ENCODE results near the gene MPV17L.
A peak's percentile ranks its signal among the peaks of the same experiment; 100 is the strongest.
"Not testable (repeated sequence)": the region's sequence is repeated elsewhere in the genome, so short reads cannot be mapped to it uniquely, and the experiment has no call there.

MPV17L gene

DNA sequence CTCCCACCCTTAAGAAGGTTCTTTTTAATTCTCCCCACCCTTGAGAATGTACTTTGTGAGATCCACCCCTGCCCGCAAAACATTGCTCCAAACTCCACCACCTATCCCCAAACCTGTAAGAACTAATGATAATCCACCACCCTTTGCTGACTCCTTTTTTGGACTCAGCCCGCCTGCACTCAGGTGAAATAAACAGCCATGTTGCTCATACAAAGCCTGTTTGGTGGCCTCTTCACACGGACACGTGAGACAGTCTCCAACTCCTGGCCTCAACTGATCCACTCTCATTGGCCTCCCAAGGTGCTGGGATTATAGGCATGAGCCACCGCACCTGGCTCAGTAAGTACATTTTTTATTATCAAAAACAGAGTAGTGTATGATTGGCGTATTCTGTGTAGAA is 13.9 kb downstream of the MPV17L start:
- not testable (repeated sequence) for DNase-seq (ENCODE audit: low read depth)

DNA sequence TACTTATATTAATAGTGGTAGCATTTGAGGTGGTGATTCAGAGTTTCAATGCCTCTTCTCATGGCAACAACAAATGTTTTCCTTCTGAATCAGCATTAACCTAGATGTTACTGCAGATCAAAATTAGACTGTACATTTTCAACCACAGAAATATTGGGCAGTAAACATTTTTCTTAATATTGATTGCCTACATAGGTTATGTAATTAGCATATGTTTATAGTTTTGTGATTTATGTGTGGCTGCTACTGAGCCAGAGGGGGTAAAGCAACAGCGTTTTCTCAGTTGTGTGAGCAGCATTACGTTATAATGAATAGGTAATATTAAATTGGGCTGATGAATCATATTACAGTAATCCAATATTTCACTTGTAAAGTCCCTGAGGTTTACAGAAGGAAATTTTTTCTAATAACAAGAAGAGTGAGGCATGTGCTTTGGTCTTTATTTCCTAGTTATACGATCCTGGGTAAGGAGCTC is 20.0 kb downstream of the MPV17L start:
- no peak for DNase-seq (ENCODE audit: low read depth)

DNA sequence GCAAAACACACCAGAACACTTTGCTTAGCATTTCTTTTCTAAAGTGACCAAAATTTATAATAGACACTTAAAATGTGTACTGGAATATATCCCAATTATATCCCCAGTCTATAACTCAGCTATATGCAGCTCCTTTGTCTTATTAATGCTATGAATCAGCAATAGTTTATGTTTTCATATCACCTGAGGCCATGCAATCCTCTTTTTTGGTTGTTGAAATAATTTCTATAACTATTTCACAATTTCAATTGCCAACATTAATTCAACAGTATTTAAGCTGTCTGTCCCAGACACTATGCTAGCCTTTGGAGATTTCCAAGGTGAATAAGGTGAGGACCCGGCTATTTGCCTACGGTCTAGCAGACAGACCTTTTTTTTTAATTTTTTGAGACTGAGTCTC is 21.6 kb downstream of the MPV17L start:
- no peak for DNase-seq (ENCODE audit: low read depth)

DNA sequence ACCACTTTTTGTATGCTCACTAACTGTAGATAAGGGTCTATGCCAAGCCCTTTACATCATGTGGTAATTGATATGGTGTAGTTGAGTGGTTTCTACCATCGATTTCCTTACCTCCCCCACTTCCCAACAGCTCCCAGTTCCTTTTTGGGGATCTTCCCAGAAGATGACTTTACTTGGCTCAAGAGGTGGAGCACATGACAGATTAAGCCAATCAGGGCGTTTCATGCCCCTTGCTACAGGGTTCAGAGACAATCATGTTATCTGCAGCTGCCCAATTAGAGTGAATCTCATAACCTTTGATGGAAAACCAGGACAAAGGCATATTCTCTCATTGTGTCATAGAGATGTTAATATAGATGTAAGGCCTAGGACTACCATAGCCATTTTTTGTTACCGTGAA is 22.7 kb downstream of the MPV17L start:
- DNase-seq (ENCODE audit: low read depth), result no peak

DNA sequence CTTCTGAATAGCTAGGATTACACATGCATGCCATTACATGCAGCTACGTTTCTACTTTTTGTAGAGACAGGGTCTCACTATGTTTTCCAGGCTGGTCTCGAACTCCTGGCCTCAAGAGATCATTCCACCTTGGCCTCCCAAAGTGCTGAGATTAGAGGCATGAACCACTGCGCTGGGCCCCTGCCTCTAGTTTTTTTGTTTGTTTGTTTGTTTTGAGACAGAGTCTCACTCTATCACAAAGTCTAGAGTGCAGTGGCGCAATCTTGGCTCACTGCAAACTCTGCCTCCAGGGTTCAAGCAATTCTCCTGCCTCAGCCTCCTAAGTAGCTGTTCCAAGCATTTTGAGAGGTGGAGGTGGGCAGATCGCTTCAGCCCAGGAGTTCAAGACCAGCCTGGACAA is 26.1 kb downstream of the MPV17L start:
- not testable (repeated sequence) for DNase-seq (ENCODE audit: low read depth)

DNA sequence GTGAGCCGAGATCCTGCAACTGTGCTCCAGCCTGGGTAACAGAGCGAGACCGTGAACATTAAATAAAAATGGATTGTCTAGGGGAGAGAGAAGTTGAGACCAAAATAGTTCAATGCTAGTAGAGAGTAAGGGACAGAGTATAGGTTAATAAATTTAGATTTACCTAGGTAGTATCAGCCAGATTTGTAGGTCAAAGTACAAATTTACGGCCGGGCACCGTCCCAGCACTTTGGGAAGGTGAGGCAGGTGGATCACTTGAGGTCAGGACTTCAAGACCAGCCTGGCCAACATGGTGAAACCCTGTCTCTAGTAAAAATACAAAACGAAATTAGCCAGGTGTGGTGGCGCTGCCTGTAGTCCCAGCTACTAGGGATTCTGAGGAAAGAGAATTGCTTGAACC is 26.7 kb downstream of the MPV17L start:
- no peak for DNase-seq (ENCODE audit: low read depth)

DNA sequence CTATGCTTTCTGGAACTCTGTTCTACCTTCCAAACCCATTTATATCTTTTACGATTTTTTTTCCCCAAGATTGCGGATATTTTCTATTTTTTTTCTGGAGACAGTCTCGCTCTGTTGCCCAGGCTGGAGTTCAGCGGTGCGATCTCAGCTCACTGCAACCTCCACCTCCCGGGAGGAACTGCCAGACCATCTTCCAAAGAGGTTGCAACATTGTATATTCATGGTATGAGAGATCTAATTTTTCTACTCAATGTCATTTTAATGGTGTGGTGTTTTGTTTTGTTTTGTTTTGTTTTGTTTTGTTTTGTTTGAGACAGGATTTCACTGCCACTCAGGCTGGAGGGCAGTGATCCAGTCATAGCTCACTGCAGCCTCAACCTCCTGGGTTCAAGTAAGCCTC is 30.3 kb downstream of the MPV17L start:
- DNase-seq (ENCODE audit: low read depth), result no peak

DNA sequence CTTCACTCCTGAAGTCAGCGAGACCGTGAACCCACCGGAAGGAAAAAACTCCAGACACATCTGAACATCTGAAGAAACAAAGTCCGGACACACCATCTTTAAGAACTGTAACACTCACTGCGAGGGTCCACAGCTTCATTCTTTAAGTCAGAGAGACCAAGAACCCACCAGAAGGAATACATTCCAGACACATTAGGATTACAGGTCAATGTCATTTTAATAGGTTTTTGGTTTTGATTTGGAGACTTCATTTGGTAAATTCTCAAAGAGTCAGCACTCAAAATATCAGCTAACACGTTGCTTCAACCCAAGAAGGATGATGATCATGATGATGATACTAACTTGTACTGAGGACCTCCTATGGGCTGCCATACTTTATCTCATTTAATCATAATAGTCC is 31.2 kb downstream of the MPV17L start:
- DNase-seq (ENCODE audit: low read depth), result no peak

DNA sequence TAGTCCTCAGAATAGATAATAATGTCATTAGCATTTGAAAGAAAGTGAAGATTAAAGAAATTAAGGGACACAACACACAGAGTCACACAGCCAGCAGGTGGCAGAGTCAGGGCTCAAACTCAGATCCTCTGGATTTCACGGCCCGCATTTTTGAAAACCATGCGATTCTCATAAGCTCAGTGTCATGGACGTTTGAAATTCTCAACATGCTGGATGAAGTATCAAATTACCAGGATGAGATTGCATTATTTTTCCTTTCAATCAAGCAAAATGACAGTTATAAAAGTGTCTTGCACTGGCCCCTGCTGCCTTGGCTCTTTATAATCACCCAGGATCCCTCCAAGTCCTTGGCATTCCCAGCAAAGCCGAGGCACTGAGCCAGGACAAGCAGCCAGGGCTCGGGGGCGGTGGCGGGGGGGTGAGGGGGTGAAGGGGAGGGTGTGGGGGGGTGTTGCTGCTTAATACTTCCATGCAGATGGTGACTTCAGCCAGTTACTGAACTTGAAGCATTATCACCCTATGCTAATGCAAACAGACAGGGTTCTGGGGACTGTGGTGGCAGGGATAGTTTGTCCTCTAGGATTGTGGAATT is 32.2 kb downstream of the MPV17L start:
- DNase-seq (ENCODE audit: low read depth), result peak; percentile 34

DNA sequence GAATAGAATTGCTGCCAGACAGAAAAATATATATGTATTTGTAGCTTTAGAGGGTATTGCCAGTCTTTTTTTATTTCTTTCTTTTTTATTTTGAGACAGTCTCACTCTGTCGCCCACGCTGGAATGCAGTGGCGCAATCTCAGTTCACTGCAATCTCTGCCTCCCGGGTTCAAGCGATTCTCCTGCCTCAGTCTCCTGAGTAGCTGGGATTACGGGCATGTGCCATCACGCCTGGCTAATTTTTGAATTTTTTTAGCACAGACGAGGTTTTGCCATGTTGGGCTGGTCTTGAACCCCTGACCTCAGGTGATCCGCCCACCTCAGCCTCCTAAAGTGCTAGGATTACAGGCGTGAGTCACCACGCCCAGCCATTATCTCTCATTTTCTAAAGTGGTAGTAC is 35.3 kb downstream of the MPV17L start:
- DNase-seq (ENCODE audit: low read depth), result not testable (repeated sequence)

DNA sequence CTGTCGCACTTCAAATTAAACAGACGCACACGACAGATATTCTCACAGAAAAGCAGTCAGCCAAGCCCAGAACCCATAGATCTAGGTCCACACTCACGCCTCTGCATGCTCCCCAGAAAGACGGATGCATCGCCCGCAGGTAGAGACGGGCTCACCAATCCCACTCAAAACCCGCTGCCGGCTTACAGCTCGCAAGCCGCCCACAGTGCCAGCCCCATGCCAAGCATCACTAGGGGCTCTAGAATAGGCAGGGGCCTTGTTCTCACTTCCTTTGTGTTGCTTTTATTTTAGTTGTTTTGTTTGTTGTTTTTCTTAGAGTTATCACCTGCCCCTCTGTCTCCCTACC is 38.5 kb downstream of the MPV17L start:
- DNase-seq (ENCODE audit: low read depth), result no peak

DNA sequence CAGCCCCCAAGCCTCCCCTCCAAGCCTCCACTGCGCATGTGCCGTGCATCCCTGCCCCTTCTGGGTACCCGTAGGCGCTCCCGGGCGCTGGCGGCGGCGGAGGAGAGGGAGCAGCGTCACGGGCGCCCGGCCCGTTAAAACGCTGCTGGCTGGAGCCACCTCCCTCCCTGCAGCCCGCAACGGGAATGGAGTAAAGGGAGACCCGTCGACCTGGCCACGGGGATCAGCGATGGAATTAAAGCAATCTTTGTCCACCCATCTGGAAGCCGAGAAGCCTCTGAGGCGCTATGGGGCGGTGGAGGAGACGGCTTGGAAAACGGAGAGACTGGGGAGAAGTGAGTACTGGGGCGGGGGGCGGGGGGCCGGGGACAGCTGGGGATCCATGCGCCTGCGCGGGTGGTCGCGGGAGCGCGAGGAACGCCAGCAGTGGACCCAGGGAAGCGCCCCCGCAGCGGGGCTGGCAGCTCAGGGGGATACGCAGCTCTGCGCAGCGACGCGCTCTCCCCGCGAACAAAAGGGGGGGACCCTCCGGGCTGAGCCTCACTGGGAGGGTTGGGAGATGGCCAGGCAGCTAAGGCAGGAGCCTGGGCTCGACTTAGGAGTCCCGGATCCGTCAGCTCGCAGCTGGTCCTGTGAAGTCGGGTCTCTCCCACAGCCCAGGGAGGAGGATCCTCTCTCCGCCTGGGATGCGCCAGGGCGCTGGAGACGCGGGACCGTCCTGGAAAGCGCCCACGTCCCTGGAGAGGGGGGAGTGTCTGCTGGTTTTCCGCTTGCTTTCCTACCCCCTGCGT is 39.1 kb downstream of the MPV17L start, which contains the start of gene BMERB1:
Gene BMERB1, plus strand, starts transcription at position 164 of the 791 bp plus-strand sequence. Its CDS starts 66 bp downstream, at position 230.
- DNase-seq (ENCODE audit: low read depth), result peak; percentile 8

DNA sequence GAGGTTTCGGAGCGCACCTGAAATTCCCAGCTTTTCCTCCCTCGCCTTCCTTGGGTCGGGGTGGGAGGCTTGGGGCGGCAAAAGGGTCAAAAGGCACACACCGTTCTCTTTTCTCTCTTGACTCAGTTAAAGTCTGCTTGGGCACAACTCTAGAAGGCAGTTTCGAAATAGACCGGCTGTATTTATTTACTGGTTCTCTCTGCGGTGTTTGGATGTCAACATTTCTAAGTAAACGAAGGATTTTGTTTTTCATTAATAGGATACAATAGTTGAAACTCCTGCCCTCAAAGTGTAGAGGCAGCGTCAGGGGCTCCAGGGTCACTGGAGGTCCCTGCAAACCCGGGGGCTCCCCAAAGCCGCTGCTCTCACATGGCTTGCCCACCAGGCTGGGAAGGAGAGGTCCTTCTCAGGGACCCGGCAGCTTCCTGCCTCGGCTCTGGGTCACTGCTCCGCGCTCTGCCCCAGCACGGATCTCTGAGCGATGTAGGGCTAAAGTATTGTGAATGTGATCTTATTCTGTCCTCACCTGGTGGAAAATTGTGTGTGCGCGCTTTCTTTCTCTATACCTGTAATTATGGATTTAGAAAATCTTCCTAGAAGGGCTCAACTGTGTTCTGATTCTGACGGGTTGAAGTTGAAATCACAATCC is 39.8 kb downstream of the MPV17L start:
- no peak for DNase-seq (ENCODE audit: low read depth)

DNA sequence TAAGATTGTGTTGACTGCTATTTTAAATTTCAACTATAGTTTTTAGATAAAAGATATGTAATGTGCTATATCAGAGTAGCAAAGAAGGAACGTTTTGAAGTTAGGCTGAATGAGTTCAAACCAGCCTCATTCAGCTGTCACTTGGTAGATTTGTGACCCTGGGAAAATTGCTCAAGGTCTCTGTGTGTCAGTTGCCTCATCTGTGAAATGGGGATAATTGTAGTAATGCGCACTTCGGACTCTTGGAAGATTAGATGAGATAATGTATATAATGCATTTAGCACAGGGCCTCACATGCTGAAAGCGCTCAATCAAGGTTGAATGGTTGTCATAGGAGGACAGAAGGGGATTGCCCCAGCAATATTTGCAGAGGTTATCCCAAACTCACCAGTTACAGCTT is 43.5 kb downstream of the MPV17L start:
- DNase-seq (ENCODE audit: low read depth), result no peak

DNA sequence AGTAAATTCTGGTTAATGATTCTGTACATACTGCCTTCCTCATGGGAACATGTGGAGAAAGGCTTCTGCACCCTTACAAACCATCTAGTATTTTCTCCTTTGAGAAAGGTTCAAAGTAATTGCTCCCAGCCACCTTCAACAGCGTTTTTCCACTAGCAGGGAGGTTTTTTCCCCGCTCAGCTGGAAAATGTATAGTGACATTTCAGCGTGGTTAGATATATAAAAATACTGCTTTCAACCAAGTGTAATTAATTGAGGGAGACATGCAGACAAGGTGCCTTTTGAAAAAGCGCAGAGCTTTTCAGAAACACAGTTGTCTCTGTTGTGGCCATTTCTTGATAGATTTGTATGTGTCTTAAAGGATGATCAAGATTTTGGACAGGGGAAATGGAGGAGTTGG is 44.0 kb downstream of the MPV17L start:
- no peak for DNase-seq (ENCODE audit: low read depth)

DNA sequence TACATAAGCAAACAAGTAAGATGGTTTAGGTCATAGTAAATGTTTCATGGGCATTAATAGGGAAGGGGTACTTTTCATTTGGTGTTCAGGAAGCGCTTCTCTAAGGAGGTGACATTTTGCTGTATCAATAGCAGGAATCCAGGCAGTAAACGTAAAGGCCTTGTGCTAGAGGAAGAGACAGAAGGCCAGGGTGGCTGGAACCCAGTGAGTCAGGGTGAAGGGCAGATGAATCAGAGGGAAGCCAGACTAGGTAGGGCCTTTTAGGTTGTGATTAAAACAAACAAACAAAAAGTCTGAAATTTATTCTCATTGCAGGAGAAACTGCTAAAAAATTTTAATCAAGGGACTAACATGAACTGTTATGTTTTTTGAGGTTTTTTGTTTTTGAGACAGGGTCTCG is 45.3 kb downstream of the MPV17L start:
- DNase-seq (ENCODE audit: low read depth), result no peak

DNA sequence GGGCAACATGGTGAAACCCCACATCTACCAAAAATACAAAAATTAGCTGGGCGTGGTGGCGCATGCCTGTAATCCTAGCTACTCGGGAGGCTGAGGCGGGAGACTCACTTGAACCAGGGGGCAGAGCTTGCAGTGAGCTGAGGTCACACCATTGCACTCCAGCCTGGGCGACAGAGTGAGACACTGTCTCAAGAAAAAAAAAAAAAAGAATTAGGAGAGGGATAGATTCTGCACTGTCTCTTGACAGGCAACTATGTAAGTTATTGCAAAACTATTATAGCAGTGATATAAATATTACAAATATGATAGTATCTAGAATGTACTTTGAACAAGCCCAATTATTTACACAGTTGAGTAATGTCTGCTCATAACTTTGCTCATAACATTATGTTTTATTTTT is 46.6 kb downstream of the MPV17L start:
- DNase-seq (ENCODE audit: low read depth), result not testable (repeated sequence)

DNA sequence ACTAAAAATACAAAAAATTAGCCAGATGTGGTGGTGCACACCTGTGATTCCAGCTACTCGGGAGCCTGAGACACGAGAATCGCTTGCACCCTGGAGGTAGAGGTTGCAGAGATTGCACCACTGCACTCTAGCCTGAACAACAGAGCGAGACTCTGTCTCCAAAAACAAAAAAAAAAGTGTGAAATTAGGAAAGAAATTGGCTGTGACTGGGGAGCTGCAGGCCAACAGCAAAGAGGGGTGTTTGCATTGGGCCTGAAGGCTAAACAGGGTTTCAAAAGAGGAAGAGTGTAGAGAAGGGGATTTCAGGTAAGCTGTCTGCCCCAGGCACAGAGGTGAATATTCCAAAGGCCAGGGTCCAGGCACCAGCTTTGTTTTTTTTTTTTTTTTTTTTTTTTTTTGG is 48.2 kb downstream of the MPV17L start:
- no peak for DNase-seq (ENCODE audit: low read depth)

DNA sequence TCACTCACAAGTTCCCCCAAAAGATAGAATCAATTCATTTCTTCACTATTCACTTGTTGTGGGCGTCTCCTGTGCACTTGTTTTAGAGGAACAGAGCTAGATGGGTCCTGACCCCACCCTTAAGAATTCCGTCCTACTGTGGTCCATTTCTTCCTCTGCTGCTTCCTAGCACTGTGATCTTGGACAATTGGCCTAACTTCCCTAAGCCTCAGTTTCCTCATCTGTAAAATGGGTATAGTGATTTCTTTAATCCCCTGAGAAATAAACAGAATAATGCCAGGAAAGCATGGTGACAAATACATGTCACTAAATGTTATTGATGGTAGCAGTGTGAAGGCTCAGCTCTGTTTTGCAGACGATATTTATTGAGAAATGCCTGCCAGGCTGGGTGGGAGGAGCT is 48.7 kb downstream of the MPV17L start:
- no peak for DNase-seq (ENCODE audit: low read depth)

DNA sequence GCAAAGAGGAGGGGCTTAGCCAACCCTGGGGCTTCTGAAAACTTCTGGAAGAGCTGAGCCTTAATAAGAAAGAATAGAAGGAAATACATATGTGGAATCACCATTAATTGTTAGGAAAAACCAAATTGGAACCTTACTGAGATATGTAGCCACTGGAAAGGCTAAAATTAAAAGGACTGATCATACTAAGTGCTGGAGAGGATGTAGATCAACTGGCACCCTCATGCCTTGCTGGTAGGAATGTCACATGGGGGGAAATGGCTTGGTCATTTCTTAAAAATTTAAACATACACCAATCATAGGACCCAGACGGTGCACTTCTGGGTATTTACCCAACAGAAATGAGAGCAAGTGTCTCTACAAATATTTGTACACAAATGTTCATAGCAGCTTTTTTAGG is 49.9 kb downstream of the MPV17L start:
- DNase-seq (ENCODE audit: low read depth), result no peak

DNA sequence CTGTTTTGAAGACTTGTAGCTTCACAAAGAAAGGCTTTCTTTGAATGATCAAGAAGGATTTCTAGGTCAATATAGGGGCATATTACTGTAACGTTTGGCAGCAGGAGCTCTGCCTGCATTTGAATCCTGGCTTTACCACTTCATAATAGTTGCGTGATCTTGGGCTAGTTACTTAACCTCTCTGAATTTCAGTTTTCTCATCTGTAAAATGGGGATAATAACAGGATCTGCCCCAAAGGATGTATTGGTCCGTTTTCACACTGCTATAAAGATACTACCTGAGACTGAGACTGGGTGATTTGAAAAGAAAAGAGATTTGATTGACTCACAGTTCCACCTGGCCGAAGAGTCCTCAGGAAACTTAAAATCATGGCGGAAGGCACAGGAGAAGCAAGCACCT is 51.3 kb downstream of the MPV17L start:
- DNase-seq (ENCODE audit: low read depth), result no peak

DNA sequence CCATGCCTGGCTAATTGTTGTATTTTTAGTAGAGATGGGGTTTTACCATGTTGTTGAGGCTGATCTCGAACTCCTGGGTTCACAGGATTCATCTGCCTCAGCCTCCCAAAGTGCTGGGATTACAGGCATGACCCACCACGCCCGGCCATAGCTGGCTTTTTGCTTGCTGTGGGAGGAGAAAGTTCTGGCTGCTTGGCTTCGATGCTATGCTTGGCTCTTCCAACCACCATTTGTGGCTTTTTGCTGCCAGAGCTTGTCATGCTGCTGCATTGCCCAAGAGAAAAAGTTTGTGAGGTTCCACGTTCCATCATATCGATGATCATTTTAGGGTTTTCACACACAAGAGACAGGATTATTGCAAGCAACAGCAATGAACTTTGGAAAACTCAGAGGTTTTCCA is 55.1 kb downstream of the MPV17L start:
- no peak for DNase-seq (ENCODE audit: low read depth)

DNA sequence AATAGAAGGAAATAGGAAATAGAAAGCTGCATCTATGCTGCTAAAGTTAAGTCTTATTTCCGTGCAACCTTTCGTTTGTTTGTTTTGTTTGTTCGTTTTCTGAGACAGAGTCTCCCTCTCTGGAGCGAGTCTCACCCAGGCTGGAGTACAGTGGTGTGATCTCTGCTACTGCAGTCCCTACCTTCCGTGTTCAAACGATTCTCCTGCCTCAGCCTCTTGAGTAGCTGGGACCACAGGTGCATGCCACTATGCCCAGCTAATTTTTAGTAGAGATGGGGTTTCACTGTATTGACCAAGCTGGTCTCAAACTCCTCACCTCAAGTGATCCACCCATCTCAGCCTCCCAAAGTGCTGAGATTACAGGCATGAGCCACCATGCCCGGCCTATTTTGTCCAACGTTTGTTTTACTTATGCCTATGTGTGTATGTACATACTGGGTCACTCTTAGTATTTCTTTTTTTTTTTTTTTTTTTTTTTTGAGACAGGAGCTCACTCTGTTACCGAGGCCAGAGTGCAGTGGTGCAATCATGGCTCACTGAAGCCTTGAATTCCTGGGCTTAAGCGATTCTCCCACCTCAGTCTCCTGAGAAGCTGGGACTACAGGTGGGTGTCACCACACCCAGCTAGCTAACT is 55.7 kb downstream of the MPV17L start:
- DNase-seq (ENCODE audit: low read depth), result no peak
